Stimulated activated CD8-positive, alpha-beta memory T cell treated with anti-CD3 and anti-CD28 coated beads, Interleukin-4, amount 100 ng/mL, for 1 hour (primary cell): ENCODE data around the gene H2BW2.
"Not testable (repeated sequence)": the region's sequence is repeated elsewhere in the genome, so short reads cannot be mapped to it uniquely, and the experiment has no call there.

Experiments
- DNase-seq, 2 donors: peaks; one replicate each; pipeline ENCODE4 v3.0.0-alpha.2; 2020; ENCODE audit warnings: low read depth in 2 of 2, low spot score in 1 of 2

H2BW2 gene

DNA sequence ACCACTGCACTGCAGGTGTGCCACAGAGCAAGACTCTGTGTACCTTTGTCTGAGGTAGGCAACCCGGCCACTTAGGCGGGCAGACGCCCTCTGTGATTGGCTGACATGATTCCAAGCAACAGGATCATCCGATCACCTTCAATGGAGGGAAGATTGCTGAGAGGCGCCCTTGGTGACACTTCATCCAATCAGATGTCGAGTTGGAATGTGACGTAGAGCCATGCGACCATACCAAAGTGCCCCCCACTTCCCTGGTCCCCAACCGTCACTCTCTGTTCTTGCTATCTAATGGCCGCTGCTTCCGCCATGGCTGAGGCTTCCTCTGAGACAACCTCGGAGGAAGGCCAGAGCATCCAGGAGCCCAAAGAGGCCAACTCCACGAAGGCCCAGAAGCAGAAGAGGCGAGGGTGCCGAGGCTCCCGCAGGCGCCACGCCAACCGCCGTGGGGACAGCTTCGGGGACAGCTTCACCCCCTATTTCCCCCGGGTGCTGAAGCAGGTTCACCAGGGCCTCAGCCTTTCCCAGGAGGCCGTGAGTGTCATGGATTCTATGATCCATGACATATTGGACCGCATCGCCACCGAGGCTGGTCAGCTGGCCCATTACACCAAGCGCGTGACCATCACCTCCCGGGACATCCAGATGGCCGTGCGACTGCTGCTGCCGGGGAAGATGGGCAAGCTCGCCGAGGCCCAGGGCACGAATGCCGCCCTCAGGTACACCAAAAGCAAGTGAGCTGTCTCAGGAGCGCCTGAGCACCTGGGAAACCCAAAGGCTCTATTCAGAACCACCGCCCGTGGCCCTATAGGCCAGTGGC, at the start of gene H2BW2:
Gene H2BW2 (plus strand): TSS at position 268 of the 817 bp plus-strand sequence. CDS start 39 bp downstream, at position 307.
- DNase-seq: no peak

DNA sequence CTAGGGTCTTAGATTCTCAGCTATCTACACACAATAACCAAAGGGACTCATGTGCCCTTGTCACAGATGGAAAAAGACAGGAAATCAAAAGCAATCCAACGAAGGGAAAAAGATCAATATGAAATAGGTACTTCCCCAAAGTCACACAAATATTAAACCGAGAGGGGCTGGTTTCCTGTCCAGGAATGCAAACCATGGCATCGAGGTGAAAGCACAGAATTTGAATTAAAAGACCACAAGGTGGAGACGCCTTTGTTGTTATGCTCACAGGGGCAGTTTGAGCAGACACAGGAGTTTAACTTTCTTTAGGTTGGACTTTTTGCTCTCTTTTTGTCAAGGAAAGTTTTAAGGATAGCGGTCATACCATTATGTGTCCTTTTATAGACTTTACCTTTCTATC, 40.5 kb upstream of the H2BW2 start:
- no peak for DNase-seq

DNA sequence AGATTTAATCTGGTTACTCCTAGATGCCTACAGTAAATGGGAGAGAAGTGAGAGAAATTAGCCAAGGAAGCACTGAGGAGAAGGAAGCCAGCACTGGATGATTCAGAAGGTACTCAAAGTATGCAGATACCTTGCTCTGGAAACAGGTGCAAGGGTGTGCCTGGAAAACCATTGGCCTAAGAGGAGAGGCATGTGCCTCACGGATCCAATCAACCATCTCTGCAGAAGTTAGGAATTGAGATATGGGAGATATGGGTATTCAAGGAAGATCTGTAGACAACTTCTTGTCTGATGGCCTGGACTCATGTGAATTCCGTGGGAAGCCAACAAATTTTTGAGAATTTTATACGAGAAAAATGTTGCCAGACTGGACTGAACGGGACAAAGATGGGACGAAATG, 30.9 kb upstream of the H2BW2 start:
- no peak for DNase-seq

DNA sequence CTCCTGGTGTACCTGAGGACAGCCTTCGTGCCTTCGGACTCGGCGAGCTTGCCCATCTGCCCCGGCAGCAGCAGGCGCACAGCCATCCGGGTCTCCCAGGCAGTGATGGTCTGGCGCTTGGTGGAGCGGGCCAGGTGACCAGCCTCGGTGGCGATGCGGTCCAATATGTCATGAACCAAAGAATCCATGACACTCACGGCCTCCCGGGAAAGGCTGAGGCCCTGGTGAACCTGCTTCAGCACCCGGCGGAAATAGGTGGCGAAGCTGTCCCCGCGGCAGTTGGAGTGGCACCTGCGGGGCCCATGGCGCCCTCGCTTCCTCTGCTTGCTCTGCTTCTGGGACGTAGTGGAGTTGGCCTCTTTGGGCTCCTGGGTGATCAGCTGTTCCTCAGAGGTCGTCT, 26.6 kb upstream of the H2BW2 start:
- no peak for DNase-seq

DNA sequence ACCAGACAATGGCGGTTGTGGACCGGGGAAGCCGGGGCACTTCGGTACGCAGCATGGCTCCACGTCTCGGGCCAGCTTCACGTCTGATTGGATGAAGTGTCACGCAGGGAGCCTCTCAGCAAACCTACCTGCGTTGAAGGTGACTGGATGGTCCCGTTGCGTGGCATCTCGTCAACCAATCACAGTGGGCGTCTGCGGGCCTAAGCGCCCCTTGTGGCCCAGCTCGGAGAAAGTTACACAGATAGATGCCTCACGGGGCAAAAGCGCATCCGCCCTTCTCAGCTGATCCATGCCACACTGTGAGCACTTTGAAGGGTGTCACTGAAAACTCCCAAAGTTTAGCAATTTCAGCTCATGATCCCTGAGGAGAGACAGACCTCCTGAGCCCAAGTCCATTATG, 26.1 kb upstream of the H2BW2 start, which contains the start of gene H2BW1:
Gene H2BW1 (minus strand): TSS at position 103 of the 400 bp plus-strand sequence. CDS start 132 bp downstream, outside the sequence.
- DNase-seq: no peak

DNA sequence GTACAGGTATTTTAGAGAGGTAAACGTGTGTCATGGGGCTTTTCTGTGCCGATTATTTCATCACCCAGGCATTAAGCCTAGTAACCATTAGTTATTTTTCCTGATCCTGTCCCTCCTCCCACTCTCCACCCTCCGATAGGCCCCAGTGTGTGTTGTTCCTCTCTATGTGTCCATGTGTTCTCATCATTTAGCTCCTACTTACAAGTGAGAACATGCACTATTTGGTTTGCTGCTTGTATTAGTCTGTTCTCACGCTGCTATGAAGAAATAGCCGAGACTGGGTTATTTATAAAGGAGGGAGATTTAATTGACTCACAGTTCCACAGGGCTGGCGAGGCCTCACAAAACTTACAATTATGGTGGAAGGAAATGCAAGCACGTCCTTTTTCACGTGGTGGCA, 24.2 kb upstream of the H2BW2 start:
- not testable (repeated sequence) for DNase-seq

DNA sequence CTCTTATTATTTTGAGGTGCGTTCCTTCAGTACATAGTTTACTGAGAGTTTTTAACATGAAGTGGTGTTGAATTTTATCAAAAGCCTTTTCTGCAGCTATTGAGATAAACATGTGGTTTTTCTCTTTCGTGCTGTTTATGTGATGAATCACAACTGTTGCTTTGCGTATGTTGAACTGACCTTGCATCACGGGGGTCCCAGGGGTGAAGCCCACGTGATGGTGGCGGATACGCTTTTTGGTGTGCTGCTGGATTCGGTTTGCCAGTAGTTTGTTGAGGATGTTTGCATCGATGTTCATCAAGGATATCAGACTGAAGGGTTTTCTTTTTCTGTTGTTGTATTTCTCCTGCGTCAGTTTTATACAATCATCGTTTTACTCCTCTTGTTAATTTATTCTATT, 21.6 kb upstream of the H2BW2 start:
- no peak for DNase-seq

DNA sequence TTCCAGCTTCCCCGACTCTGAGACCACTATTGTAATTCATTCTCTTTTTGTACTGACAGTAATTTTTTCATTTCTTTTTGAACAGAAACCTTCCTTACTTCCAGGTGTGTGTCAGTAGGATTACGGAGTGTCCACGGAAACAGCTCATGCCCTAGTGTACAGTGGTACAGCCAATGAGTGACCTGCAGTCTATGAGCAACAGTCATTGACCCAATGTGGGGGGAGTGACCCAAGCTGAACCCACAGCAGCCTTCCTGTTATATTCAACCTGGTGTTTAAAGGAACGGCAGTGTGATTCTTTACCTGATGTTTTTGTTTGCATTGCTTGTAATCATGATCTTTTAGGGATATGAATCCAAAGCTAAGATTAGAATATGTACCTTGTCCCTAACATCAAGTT, 1.2 kb downstream of the H2BW2 start:
- DNase-seq: no peak

DNA sequence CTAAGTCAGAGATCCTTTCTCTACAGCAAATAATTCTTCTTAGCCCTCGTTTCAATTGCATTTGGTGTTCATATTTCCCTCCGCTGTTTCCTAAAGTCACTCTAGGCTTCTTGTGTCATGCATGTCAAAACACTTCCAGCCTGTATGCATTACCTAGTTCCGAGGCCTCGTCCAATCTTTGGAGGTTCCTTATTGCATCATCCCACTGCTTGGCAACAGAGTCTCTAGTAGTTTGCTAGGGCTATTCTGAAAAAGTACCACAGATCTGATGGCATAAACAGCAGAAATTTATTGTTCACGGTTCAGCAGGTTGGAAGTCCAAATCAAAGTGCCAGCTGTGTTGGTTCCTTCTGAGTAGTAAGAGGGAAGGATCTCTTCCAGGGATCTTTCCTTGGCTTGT, 5.9 kb downstream of the H2BW2 start:
- DNase-seq: no peak

DNA sequence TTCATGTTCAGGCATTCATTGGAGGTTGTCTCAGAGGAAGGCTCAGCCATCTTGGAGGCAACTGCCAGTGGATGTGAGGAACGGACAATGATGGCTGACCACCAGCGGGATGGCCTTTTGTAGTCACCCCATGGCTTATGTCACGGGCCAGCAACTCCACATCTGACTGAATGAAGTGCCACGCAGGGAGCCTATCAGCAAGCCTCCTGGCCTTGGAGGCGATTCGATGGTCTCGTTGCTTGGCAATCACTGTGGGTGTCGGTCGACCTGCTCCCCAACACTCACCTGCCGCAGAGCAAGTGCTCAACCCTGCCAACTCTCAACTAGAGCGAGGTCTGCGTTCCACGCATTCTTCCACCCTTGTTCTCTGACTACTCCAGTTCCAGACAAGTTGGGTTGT, 7.4 kb downstream of the H2BW2 start:
- no peak for DNase-seq

DNA sequence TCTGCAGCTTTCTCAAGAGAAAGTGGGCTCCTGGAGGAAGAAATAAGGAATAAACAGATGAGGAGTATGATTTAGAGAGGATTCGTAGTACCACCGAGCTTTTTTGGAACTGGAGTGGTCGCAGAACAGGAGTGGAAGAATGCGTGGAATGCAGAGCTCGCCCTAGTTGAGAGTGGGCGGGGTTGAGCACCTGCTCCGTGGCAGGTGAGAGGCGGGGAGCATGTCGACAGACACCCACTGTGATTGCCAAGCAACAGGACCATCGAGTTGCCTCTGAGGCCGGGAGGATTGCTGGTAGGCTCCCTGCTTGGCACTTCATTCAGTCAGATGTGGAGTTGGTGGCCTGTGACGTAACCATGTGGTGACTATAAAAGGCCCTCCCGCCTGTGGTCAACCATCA, 15.2 kb downstream of the H2BW2 start:
- not testable (repeated sequence) for DNase-seq

DNA sequence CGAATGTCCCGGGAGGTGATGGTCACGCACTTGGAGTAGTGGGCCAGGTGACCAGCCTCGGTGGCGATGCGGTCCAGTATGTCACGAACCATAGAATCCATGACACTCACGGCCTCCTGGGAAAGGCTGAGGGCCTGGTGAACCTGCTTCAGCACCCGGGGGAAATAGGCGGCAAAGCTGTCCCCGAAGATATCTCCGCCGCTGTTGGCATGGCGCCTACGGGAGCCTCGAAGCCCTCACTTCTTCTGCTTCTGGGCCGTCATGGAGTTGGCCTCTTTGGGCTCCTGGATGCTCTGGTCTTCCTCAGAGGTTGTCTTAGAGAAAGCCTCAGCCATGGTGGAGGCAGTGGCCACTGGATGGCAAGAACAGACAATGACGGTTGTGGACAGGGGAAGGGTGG, 22.9 kb downstream of the H2BW2 start:
- not testable (repeated sequence) for DNase-seq

DNA sequence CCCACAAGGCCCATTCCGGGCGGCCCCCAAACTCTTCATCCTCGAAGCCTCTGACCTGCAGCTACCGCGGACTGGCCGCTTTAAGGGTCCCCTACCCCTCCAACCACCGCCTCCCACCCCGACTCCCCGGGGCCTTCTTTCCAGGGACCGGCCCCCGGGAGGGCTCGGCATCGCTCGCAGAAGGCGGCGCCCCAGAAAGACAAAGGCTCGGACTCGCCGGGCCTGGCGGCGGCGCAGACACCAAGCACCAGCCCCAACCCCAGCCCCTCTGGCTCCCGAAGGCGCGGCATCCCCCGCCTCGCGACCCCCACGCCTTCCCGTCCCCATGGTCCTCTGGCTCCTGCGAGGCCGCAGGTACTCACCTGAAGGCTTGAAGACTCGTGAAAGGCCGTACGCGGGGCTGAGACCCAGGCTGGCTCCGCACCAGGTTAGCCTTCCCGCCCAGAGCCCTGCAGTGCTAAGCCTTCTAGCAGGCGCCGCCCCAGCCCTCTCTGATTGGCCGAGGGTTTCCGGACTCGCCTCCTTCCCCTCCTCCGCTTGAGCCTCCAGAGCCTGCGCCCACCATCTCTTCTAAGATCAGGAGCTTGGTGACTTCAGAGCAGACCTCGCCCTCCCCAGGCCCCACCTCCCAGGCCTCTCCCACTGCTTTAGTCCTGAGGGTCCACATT, 36.2 kb downstream of the H2BW2 start, which contains the start of gene TMSB15C:
Gene TMSB15C (minus strand): TSS at position 459 of the 668 bp plus-strand sequence.
- not testable (repeated sequence) for DNase-seq

DNA sequence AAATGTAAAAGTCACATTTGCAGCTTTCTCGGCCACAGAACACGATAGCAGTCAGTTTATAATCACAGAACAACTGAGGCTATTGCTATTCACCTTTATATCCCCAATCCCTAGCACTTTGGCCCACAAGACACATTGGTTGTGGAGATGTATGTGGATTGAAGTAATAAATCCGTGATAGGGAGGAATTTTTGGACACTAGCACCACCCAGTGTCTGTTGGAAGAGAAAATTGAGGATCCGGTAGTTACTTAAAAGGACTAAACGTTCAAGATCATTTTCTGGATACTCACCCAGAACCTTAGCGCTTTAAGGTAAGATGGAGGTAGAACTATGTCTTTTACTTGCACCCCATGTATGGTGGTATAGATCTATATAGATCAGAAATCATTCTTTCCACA, 38.1 kb downstream of the H2BW2 start:
- DNase-seq: not testable (repeated sequence)

DNA sequence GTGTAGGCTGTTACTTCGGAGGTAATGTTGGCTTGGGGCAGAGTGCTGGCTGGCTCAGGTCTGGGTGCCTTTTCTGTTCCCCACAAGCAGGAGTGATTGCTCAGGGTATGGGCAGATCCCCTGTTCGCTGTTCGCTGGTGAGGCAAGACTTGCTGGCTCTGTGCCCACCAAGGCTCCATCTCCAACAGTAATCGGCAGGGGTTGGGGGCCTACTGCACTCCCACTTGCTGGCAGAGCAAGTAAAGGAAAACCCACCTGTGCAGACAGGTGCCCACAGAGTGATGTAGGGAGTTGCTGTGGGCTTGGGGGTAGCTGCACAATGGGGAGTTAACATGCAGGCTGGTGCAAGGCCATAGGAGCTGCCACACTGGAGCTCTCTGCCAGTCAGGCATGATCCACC, 44.3 kb downstream of the H2BW2 start:
- DNase-seq: no peak

DNA sequence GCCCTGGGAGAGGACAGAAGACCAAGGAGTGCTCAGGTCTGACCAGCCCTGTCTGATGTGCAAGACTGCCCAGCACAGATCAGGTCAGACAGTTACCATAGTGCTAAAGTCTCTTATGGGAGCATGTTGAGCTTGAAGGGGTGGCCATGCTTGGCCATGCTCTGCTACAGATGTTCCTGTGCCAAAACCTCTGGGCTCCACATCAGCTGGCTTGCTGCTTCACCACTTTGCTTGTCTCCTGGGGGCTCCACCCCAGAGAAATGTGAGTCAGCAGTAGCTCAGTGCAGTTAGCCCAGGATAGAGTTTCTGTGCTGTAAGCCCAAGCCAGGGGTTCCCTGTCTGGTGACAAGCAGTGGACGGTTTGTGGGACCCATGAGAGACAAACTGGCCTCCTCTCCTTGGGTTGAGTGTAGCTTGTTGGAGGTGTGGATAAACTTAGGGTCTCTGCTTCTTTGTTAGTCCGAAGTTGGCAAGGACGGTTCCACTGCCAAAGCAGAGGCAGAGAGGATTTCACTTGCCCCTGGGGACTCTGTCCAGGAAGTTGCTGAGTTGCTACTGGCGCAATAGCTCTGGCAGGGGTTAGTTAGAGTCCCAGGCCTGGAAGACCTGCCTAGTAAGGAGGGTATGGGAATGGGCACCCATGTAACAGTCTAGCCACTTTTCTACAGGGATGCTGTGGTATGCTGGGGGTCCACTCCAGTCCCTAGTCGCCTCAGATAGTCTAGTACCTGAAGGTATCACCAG, 45.0 kb downstream of the H2BW2 start:
- DNase-seq: no peak

DNA sequence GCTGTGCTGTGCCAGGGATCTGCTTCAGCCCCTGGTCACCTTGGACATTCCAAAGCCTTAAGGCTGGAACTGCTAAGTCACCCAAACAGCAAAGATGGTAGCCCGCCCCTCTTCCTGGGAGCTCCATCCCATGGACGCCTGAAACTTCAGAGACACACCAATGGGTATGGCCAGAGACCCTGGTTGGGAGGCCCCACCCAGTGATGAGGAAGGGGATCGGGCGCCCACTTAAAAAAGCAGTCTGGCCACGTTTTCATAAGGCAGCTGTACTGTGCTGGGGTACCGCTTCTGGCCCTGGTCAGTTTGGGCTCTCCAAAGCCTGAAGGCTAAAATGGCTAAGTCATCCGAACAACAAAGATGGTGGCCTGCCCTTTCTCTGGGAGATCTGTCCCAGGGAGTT, 45.7 kb downstream of the H2BW2 start:
- DNase-seq: no peak

DNA sequence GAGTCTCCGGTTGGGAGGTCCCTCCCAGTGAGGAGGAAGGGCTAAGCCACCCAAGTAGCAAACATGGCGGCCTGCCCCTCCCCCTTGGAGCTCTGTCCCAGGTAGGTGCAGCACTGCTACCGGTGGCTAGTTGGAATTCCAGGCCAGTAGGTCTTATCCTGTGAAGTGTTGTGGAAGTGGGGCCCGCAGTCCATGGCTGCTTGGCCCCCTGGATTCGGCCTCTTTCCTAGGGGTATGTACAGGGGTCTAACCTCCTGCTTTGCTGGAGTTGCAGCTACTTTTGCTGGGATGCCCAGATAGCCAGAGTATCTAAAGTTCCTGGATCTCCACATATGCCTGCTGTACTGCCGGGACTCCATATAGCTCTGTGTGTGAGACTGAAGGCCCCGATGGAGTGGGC, 46.2 kb downstream of the H2BW2 start:
- DNase-seq: no peak
